SK-N-SH (cell line): ENCODE measurements around the gene FAM216A. TPM values are rescaled to one million over a fixed set of nuclear protein-coding genes. Genes with fewer than 3 reads are reported as not detected.

Source experiments
- CTCF ChIA-PET: fragments of 300-600, 350-600 bp; formaldehyde crosslinking; extraction: SDS; loops from one replicate; lab custom pipeline; 2021; lab: Yijun Ruan, JAX
- POLR2A ChIA-PET: fragments of 350-600 bp; sonication (Branson Sonifier 250); formaldehyde crosslinking; extraction: SDS; loops from one replicate; lab custom pipeline; 2020; ENCODE audit warnings: antibody characterized with exemption, inconsistent platforms; lab: Yijun Ruan, JAX
- DNase-seq: peaks from one replicate; pipeline ENCODE4 v3.0.0; 2012
- H2AFZ ChIP-seq: fragments of 200-600 bp; sonication (generic); 2 replicates; pipeline ENCODE4 v1.8.1; 2016; ENCODE audit warnings: antibody characterized with exemption, mild to moderate bottlenecking, low read depth
- H3F3A ChIP-seq: fragments of 200-600 bp; sonication (generic); replicated peaks from 2 replicates; pipeline ENCODE3; 2016; ENCODE audit warnings: antibody characterized with exemption, mild to moderate bottlenecking; ENCODE audit not compliant: insufficient read depth
- H3K27ac ChIP-seq, 2 experiments: fragments of 200-500 bp in 1 of 2; fragments of 200-600 bp in 1 of 2; sonication (Bioruptor generic) in 1 of 2; sonication (generic), shearing (Covaris generic) in 1 of 2; 2 replicates each; pipeline versions ENCODE4 v1.5.1 to v1.6.1; 2014 to 2016; ENCODE audit warnings: low read depth in 2 of 2, inconsistent platforms in 1 of 2, low read length in 1 of 2, mild to moderate bottlenecking in 1 of 2, mixed read lengths in 1 of 2
- H3K27me3 ChIP-seq: fragments of 200-600 bp; sonication (generic), shearing (Covaris generic); 2 replicates; pipeline ENCODE4 v1.6.1; 2016; ENCODE audit warnings: mixed run types; ENCODE audit not compliant: insufficient read depth
- H3K36me3 ChIP-seq, 2 experiments: fragments of 200-500 bp in 1 of 2; fragments of 200-600 bp in 1 of 2; sonication (Bioruptor generic) in 1 of 2; sonication (generic) in 1 of 2; replicated peaks in 1 of 2; 2 replicates each; pipeline versions ENCODE3 to v1.5.1; 2014 to 2016; ENCODE audit warnings: low read length in 1 of 2, mild to moderate bottlenecking in 1 of 2; ENCODE audit not compliant: insufficient read depth in 2 of 2, control insufficient read depth in 1 of 2
- H3K4me1 ChIP-seq, 2 experiments: fragments of 200-500 bp in 1 of 2; fragments of 200-600 bp in 1 of 2; sonication (Bioruptor generic) in 1 of 2; sonication (generic), shearing (Covaris generic) in 1 of 2; 2 replicates each; pipeline versions ENCODE4 v1.5.1 to v1.6.1; 2014 to 2016; ENCODE audit warnings: low read depth in 1 of 2, low read length in 1 of 2, mixed run types in 1 of 2; ENCODE audit not compliant: insufficient read depth in 2 of 2, control insufficient read depth in 1 of 2
- H3K4me2 ChIP-seq: fragments of 200-600 bp; sonication (generic), shearing (Covaris generic); 2 replicates; pipeline ENCODE4 v1.6.1; 2017; ENCODE audit warnings: mixed run types
- H3K4me3 ChIP-seq, 2 experiments: fragments of 200-500 bp in 1 of 2; fragments of 200-600 bp in 1 of 2; sonication (Bioruptor generic) in 1 of 2; sonication (generic), shearing (Covaris generic) in 1 of 2; 2 replicates each; pipeline versions ENCODE4 v1.5.1 to v1.8.1; 2014 to 2016; ENCODE audit warnings: low read depth in 2 of 2, inconsistent platforms in 1 of 2, low read length in 1 of 2, mild to moderate bottlenecking in 1 of 2, mixed read lengths in 1 of 2, moderate library complexity in 1 of 2
- H3K79me2 ChIP-seq: fragments of 200-600 bp; sonication (generic); 2 replicates; pipeline ENCODE4 v1.8.1; 2017; ENCODE audit warnings: mild to moderate bottlenecking; ENCODE audit not compliant: insufficient read depth
- H3K9ac ChIP-seq: fragments of 200-600 bp; sonication (generic); 2 replicates; pipeline ENCODE4 v1.6.1; 2017; ENCODE audit warnings: mixed run types
- H3K9me2 ChIP-seq: fragments of 200-600 bp; sonication (generic); 2 replicates; pipeline ENCODE4 v1.6.1; 2017; ENCODE audit warnings: mixed run types
- H3K9me3 ChIP-seq: fragments of 200-600 bp; sonication (generic); 2 replicates; pipeline ENCODE4 v1.6.1; 2017; ENCODE audit warnings: mixed run types, mild to moderate bottlenecking, moderate library complexity
- H4K20me1 ChIP-seq: fragments of 200-600 bp; sonication (generic); 2 replicates; pipeline ENCODE4 v1.6.1; 2017; ENCODE audit warnings: mild to moderate bottlenecking, mixed run types; ENCODE audit not compliant: insufficient read depth
- CHD2 ChIP-seq: fragments of 150-350 bp; IDR thresholded peaks from 2 replicates; pipeline ENCODE4 v1.6.1; 2018; ENCODE audit warnings: low read length; ENCODE audit not compliant: partially characterized antibody
- CTCF ChIP-seq: fragments of 200-600 bp; sonication (generic); IDR thresholded peaks from 2 replicates; pipeline ENCODE4 v1.6.1; 2017; ENCODE audit warnings: antibody characterized with exemption, mild to moderate bottlenecking, moderate library complexity
- ELF1 ChIP-seq: IDR thresholded peaks from 2 replicates; pipeline ENCODE4 v1.4.0; 2012
- EP300 ChIP-seq, 2 experiments: IDR thresholded peaks; 2 replicates each; pipeline versions ENCODE4 v1.4.0 to v1.6.1; 2012; ENCODE audit warnings: borderline replicate concordance in 1 of 2, low read depth in 1 of 2, low read length in 1 of 2
- EZH2phosphoT487 ChIP-seq: fragments of 200-600 bp; sonication (generic); IDR thresholded peaks from 2 replicates; pipeline ENCODE4 v1.6.1; 2017; ENCODE audit warnings: low read depth, mixed run types, mild to moderate bottlenecking, antibody characterized with exemption, moderate library complexity, borderline replicate concordance
- IRF3 ChIP-seq: fragments of 150-350 bp; IDR thresholded peaks from 2 replicates; pipeline ENCODE4 v1.6.1; 2016; ENCODE audit warnings: mild to moderate bottlenecking, low read depth, low read length
- JUND ChIP-seq: IDR thresholded peaks from 2 replicates; pipeline ENCODE4 v1.4.0; 2012
- MAX ChIP-seq: IDR thresholded peaks from 2 replicates; pipeline ENCODE4 v1.4.0; 2012; ENCODE audit warnings: low read depth
- MEF2A ChIP-seq: IDR thresholded peaks from 2 replicates; pipeline ENCODE4 v1.4.0; 2012; ENCODE audit warnings: low read depth, borderline replicate concordance
- NRF1 ChIP-seq: IDR thresholded peaks from 2 replicates; pipeline ENCODE4 v1.6.1; 2012; ENCODE audit warnings: low read depth, mild to moderate bottlenecking, low read length
- PBX3 ChIP-seq: IDR thresholded peaks from 2 replicates; pipeline ENCODE4; 2012
- POLR2AphosphoS5 ChIP-seq: IDR thresholded peaks from 2 replicates; pipeline ENCODE4 v1.6.1; 2012; ENCODE audit warnings: low read depth, low read length
- RAD21 ChIP-seq: IDR thresholded peaks from 2 replicates; pipeline ENCODE4 v1.6.1; 2012; ENCODE audit warnings: mild to moderate bottlenecking, low read length
- RCOR1 ChIP-seq: fragments of 150-350 bp; IDR thresholded peaks from 2 replicates; pipeline ENCODE4 v1.6.1; 2017; ENCODE audit warnings: antibody characterized with exemption, low read length
- RFX5 ChIP-seq: IDR thresholded peaks from 2 replicates; pipeline ENCODE4 v1.6.1; 2012; ENCODE audit warnings: mild to moderate bottlenecking, improper control_type of control experiment, low read length
- SMC3 ChIP-seq: IDR thresholded peaks from 2 replicates; pipeline ENCODE4 v1.6.1; 2012; ENCODE audit warnings: low read depth, low read length, improper control_type of control experiment
- TAF1 ChIP-seq: IDR thresholded peaks from 2 replicates; pipeline ENCODE4 v1.6.1; 2012; ENCODE audit warnings: low read depth, mild to moderate bottlenecking, low read length, moderate library complexity, borderline replicate concordance
- TCF12 ChIP-seq: IDR thresholded peaks from 2 replicates; pipeline ENCODE4 v1.4.0; 2012
- USF1 ChIP-seq: IDR thresholded peaks from 2 replicates; pipeline ENCODE4 v1.4.0; 2012; ENCODE audit warnings: low read depth, borderline replicate concordance
- YY1 ChIP-seq: IDR thresholded peaks from 2 replicates; pipeline ENCODE4 v1.4.0; 2012; ENCODE audit warnings: low read depth, mild to moderate bottlenecking
- WGBS: methylation state at CpG from one replicate; pipeline ENCODE4 v1.1.6; 2017; ENCODE audit warnings: low lambda C conversion rate; 5-methylcytosine and 5-hydroxymethylcytosine counted together
- polyA plus RNA-seq, 3 experiments: library from polyadenylated mRNA; depleted of rRNA; stranded (reverse); fragments of >200 nt; gene quantifications; 2 replicates each; pipeline ENCODE4 v1.2.3, GENCODE V29; 2012

Gene FAM216A
- polyA plus RNA-seq, 1 of the 3 experiments (the other 2 are of a cell fraction), result 29.8 TPM

- Histone ChIP-seq H3K36me3 (peaks cover 12 to 18% of the 10 kb centered on the region in 2 experiments), H3K79me2 (peaks cover 16% of the 10 kb centered on the region), H3K4me3 (no peak overlapping the region), H3K9ac (no peak overlapping the region), H4K20me1 (no peaks in the 10 kb centered on the region), H3F3A (peaks cover 16% of the 10 kb centered on the region), H3K9me3 (no peaks in the 10 kb centered on the region), H3K27ac (no peak overlapping the region)
- no peak for DNase-seq
- POLR2A ChIA-PET, result interaction anchor here (0.6 kb wide), 1 partner anchor 23 kb away, joined by 3 read pairs; no protein-coding TSS in a partner anchor
- TF ChIP-seq SMC3 (no peak), RAD21 (no peak), ELF1 (no peak), RCOR1 (no peak), EP300 (IDR thresholded peaks at IDR 0.05; ENCODE audit: borderline replicate concordance in 1 of 2, low read depth in 1 of 2, low read length in 1 of 2) (no peak), RFX5 (no peak), JUND (no peak), EZH2phosphoT487 (no peak), PBX3 (no peak), CHD2 (no peak), TCF12 (no peak), YY1 (no peak), IRF3 (no peak), NRF1 (no peak), TAF1 (no peak), MEF2A (no peak), MAX (no peak), POLR2AphosphoS5 (no peak), CTCF (no peak), USF1 (no peak)
- TF ChIP-seq, all 33 proteins: peak for 0
- Histone ChIP-seq H3K4me1 (no peaks in the 10 kb centered on the region; a peak in 1 of 4 replicates), H3K9me2 (no peaks in the 10 kb centered on the region), H3K4me2 (no peak overlapping the region), H2AFZ (no peak overlapping the region), H3K27me3 (no peaks in the 10 kb centered on the region)
- 93% methylated on average over 4 of the region's 4 CpGs for WGBS
- CTCF ChIA-PET, result interaction anchor here (1.2 to 7.1 kb wide), 2 partner anchors 10 to 148 kb away, joined by 3 to 101 read pairs; no protein-coding TSS in a partner anchor
These were observed 14.9 kb upstream of the FAM216A start for GRCh38 chr12:110453569-110454296.
